RPMI8226 (cell line): ENCODE results near the gene FPR1.

ENCODE experiments used
- DNase-seq: peaks from one replicate; pipeline ENCODE4 v3.0.0-alpha.2; 2015

The FPR1 gene

DNA sequence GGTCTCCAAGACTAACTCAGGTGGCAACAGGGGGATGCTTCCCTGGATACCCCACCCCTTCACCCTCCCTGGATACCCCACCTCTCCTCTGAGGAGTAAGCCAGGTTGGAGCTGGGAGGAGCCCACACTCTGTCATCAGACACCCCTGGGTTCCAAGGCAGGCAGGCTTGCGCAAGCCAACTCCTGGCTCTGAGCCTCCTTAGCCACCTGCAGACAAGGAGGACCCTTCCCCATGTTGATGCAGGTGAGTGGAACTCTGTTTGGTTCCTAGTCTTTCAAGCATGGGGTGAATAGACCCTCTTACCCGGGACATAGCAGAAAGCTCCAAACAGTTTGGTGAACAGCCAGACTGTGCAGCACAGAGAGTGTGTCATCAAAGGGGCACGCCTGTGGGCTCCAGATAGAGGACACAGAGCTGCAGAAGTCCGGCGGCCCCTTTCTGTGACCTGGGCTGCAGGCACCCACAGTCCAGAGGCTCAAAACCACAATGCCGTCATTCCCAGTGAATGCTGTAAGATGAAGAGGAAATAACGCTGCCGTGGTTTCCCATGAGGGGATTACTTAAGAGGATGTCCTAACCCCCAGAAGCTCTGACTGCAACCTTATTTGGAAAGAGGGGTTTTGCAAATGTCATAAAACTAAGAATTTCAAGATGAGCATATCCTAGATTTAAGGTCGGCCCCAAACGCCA lies 15.8 kb downstream of the FPR1 start:
- DNase-seq = no peak

DNA sequence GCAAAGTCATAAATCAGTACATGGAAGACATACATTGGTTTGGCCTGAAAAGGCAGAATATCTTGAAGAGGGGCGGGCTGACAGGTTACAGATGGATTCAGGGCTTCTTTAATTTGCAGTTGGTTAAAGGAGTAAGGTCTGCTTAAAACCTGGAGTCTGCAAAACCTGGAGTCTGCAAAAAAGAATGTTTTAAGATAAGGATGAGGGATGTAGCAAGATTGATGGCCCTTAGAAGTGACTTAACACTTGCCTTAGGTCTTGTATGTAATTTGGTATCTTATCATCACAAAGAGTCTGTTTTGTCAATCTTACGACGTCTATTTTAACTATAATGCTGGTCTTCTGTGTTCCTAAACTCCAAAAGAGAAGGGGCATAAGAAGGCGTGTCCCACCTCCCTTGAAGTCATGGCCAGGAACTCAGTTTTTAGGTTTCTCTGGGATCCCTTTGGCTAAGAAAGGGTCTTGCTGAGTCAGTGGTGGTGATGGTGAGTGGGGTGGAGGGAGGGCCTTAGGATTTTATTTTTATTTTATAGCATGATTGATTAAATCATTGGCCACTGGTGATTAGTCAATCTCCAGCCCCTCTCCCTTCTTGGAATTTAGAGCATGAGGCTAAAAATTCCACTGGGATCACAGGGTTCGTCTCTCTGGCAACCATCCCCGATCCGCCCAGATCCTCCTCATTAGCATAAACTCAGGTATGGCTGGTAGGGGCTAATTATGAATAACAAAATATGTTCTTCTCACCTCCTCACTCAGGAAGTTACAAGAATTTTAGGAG lies 17.7 kb downstream of the FPR1 start:
- DNase-seq = no peak

DNA sequence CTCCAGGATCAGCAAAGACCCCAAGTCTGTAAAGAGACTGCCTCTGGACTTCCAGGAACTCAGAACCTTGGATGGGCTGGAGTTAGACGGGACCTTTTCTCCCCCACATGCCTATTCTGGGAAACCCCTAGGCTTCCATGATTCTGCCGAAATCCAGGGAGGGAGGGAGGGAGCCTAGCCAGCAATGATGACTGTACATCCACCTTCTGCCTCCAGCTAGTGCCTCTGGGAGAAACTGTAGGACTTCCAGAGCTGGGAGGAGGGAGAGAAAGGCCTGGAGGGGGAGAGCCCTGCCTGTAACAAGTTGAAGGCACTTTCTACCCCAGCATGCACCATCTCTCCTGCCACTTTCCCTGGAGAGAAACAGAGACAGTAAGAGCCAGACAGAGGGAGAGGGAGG lies 21.9 kb downstream of the FPR1 start:
- DNase-seq = no peak

DNA sequence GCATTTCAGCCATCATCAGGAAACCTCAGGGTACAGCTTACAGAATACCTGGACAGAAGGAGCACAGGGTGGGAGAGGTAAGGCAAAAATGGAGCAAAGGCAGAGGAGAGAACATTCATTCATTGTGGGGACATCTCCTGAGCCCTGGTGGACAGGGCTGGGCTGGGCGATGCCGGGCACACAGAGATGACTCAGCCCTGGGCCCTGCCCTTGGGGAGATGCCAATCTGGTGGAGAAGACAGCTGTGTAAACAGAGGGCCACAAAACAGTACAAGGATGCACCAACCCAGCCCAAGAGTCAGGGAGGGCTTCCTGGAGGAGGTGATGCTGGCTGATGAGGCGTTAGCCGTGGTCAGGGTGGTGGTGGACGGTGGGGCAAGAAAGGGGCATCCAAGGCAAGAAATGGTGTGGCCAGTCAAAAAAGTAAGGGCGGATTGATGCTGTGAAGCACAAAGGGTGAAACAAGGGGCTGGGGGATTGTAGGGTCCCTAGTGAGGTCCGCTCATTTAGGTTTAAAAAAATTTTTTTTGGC lies 24.3 kb downstream of the FPR1 start:
- DNase-seq = no peak

DNA sequence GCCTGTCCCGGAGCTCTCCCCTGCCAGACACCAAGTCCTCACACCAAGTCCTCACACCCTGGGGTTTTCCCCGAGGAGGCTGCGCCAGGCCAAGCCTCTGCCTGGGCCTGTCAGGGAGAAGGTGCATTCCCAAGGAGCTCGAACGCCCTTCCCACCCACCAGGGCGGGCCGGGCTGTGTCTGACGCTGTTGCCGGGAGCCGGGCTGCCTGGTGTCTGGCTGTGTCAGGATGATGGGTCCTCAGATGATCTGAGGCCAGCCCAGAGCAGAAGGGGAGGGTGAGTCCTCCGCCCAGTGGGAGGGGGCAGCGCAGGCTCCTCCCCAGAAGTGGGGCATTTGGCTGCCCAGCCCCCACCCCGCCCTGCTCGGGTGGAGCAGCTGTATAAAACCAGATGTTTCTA lies 25.6 kb downstream of the FPR1 start:
- no peak for DNase-seq

DNA sequence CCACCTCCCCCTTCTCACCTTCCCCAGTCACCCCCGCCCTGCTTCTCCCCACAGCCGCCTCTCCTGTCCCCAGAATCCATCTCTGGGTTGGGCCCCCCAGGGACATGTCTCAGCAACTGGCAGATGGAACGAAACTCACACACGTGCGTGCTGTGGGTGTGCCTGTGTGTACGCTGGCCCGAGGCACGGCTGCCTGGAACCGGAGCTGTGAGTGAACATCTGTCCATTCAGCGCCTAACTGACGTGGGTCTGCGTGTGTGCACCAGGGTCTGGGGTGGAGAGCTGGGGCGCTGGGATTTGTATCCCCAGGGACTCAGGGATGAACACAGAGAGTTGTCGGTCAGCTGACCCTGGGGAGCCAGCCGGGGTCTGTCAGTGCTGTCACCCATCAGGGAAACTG lies 27.1 kb downstream of the FPR1 start:
- no peak for DNase-seq

DNA sequence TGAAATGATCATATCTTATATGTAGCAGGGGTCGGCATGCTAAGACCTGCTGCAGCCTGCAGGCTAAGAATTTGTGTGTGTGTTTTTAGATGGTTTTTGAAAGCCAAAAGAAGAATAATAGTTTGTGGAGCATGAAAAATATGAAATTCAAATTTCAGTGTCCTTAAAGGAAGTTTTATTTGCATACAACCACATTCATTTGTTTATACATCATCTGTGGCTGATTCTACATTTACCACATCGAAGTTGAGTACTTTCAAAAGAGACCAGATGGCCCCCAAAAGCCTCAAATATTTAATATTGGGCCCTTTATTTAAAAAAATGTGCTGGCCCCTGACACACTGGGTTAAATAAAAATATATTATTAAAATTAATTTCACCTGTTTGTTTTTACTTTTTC lies 29.2 kb downstream of the FPR1 start:
- DNase-seq = no peak

DNA sequence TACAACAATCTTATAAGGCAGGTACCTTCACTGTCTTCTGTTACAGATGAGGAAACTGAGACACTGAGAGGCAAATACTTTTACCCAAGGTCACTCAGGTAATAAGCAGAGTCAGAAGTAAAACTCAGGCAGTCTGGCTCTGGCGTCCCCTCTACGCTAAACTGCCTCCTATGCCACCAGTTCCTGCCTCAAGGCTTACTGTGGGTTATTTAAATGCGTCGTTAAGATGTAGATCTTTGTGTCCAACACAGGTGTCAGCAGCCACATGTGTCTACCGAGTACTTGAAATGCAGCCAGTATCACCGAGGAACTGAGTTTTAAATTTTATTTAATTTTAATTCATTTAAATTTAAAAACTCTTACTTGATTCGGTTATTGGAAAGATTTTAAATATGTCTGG lies 29.8 kb downstream of the FPR1 start:
- no peak for DNase-seq

DNA sequence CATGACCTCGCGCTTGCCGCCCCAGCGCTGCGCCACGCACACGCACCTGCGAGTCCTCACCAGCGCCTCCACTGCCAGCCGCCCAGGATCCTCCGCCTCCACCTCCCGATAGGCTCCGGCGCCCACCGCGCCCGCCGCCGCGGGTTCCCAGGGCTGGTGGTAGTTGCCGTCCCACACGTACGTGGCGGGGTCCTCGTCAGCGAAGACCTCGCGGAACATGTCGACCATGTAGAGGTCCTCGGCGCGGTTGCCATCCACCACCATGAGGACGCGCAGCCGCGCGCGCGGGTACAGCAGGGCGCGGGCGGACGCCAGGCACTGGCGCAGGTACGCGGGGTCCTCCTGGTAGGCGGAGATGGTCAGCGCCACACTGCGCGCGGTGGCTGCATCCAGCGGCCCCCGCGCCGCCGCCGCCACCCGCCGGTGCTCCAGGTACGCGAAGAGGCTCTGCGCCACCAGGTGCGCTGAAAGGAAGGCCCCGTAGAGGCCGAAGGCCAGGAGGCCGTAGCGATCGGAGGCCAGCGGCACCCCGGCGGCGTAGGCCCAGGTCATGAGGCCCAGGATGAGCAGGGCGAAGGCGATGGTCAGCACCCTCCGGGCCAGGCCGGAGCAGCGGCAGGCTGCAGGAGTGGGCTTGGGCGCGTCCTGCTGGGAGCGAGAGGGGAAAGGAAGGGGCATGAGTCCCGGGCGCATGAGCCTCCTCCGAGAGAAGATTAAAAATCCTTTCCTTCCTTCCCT lies 32.3 kb downstream of the FPR1 start:
- no peak for DNase-seq

DNA sequence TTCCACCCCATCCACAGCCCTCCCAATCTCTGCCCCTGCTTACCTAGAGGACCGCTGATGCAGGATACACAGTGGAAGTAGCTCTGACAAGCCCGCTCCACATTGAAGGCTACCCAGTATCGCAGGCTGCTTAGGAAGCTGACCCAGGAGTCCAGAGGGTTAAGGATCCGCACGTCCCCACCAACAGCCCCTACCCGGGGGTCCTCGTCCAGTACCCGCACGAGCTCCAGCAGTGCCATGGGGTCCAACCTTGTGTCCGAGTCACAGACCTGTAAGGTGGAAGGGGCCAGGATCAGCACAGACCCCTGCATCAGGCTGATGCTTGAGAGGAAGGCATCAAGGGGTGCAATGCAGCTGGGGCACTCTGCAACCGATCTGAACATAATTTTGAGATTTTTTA lies 34.8 kb downstream of the FPR1 start:
- no peak for DNase-seq

DNA sequence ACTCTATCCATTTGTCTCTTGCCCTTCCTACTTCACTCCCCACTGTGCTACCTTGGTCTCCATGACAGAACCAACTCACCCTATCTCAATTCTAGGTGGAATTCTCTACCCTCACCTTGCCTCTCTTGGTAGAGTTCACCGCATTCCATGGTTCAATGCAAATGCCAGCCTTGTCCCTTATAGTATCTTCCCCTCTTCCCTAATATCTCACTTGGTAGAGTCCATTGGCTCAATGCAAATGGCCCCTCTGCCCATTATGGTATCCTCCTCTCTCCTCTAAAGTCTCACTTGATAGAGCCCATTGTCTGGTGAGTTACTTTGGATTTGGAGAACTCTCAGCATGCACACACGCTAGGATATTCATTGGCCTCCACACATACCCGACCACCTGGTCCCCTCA lies 35.8 kb downstream of the FPR1 start:
- no peak for DNase-seq

DNA sequence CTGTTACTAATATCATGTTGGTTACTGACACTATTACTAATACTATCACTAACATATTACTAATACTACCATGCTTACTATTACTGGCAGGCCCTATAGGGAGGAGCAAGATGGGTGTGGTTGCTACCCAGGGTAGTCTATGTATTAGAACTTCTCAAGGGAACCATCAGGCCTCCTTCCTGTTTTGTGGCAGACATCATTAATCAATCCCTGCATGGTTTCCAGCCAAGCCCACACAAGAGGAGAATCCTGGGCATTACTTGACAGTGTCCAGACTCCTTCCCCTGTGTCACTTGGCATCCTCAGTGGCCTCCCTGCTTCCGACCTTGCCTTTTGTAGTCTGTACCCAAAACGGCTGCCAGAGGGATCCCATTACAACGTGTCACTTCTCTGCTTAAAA lies 36.8 kb downstream of the FPR1 start:
- no peak for DNase-seq

DNA sequence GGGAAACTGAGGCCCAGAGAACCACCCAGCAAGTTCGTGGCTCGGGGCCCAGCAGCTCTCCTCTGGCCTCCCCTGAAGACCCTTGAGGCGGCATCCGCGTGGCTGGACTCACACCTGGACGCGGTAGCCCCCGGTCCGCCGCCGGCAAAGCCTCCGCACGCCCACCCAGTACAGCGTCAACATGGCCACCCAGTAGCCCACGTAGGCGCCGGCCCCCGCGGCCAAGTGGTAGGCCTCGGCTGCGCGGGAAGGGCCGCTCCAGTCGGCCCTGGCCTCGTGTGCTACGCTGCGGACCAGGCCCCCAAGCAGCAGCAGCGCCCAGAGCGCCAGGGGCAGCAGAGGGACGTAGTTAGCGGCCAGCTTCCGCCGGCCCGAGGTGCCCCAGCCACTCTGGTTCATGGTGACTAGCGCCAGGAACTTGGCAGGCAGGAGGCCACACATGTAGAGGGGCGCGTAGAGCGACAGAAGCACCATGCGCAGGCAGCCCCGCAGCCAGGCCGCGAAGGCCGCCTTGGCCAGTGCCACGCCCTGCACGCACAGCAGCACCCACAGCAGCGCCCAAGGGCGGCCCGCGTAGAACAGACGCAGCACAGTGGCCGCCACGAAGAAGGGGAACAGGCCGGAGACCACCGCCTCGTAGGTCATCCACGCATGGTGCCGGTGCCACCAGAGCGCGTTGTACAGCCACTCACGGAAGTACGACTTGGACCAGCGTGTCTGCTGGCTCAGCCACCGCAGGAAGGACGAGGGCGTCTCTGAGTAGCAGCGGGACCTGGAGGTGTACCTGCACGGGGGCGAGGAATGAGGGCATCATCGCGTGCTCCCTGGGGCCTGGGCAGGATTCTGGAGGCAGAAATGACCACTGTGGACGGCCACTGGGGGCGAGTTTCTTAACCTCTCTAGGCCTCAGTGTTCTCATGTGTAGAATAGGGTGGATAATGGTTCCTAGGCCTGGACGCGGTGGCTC lies 38.1 kb downstream of the FPR1 start:
- DNase-seq = no peak

DNA sequence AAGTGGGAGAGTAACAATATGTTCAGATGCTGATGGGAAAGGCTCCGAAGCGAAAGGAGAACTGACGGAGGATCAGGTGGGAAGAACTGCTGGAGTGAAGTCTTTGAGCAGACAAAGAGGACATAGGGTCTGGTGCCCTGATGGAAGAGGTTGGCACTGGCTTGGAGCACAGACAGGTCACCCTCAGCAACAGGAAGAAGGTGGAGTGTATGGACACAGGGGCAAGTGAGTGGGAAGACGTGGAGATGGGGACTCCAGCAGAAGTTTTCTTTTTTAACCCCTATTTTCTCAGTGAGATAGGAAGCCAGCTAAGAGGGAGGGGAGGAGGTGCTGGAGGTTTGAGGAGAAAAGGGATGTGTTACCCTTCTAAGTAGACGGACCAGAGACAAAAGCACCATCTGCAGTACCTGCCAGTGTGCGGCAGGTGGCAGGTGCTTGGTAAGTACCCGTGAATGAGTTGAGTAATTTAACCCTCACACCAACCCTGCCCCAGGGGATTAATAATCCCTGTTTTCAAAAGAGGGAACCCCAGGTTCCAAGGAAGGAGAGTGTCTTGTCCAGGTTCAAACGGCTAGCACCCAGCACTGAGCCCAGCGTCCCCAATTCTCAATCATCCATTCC lies 39.1 kb downstream of the FPR1 start:
- peak; percentile 62 for DNase-seq

DNA sequence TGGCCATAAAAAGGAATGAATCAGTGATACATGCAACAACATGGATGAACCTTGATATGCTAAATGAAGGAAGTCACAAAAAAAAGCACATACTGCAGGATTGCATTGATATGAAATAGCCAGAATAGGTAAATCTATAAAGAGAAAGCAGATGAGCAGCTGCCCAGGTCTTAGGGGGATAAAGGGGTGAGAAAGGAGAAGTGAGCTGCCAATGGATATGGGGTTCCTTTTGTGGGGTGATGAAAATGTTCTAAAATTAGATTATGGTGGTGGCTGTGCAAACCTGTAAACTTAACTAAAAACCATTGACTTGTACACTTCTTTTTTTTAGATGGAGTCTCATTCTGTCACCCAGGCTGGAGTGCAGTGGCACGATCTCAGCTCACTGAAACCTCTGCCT lies 40.0 kb downstream of the FPR1 start:
- no peak for DNase-seq

DNA sequence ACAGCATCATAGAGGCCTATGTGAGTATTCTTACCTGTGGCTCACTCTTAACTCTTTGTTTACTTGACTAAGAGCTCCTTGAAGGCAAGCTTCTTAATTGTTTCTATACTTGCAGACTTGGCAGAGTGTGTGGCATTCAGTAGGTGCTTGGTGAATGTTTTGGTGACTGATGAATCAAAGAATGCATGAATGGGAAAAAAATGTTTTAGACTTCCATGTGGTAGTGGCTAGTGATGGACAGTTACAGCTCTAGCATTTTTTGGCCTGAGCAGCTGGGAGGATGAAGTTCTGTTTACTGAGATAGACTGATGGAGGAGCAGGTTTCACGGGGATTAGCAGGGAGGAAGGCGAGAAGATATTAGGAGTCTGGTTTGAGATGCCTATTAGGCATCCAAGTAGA lies 41.5 kb downstream of the FPR1 start:
- DNase-seq = no peak

DNA sequence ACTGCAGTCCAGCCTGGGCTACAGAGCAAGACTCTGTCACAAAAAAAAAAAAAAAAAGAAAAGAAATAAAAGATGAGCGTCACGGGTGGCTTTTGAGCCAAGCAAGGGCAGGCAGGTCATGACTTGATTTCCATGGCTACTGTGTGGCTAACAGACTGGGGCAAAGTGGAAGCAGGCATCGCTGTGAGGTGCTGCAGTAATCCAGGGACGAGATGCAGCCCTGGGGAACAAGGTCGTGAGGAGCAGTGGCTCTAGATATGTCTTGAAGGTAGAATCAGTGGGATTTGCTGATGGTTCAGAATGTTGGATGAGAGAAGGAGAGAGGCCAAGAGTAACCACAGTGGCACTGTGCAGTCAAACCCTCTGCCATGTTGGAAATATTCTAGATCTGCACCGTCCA lies 42.1 kb downstream of the FPR1 start:
- DNase-seq = no peak

DNA sequence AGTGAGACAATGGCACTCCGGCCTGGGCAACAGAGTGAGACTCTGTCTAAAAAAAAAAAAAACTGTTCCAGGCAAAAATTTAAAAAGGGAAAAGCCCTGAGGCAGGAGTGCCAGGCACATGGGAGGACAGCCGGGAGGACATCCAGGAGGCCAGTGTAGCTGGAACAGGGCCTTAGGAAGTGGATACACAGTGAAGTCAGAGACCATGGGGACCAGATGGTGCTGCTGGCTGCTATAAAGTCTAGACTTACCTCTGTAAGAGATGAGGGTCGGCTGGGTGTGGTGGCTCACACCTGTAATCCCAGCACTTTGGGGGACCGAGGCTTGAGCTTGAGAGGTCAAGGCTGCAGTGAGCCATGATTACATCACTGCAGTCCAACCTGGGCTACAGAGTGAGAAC lies 42.9 kb downstream of the FPR1 start:
- no peak for DNase-seq

DNA sequence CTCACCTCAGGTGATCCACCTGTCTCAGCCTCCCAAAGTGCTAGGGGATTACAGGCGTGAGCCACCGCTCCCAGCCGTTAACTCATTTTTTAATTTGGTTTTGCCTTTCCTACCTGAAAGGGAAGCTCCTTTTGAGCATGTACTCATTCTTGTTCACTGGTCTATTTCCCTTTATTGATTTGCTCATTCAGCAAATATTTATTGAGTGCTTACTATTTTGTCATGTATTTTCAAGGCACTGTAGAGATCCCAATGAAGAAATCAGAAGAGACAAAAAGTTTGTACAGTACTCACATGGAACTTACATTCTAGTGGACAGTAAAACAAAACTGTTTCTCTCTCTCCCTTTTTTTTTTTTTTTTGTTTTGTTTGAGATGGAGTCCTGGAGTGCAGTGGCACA lies 44.8 kb downstream of the FPR1 start:
- no peak for DNase-seq

DNA sequence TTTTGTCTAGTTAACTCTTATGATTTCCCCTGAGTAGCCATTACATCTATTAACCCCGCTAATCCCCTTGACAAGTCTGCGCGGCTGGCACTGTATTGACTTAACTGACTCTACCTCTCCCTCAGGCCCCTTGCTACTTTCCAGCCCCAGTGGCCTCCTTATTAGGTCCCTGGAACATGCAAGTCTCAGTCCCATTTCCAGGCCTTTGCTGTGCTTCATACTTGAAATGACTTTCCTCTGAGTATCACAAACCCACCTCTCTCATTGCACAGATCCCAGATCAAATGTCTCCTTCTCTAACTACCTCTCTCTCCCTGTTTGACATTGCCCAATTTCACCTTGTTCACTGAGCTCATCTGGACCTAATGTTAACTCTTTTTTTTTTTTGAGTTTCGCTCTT lies 45.4 kb downstream of the FPR1 start:
- DNase-seq = no peak

DNA sequence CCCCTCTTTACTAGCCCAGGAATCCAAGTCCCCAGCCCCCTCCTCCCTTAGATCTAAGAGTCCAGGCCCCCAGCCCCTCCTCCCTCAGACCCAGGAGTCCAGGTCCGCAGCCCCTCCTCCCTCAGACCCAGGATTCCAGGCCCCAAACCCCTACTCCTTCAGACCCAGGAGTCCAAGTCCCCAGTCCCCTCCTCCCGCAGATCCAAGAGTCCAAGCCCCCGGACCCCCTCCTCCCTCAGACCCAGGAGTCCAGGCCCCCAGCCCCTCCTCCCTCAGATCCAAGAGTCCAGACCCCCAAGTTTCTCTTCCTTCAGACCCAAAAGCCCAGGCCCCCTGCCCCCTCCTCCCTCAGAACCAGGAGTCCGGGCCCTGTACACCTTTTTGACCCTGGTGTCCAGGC lies 47.1 kb downstream of the FPR1 start:
- DNase-seq = no peak
